Nephron progenitor cell (in vitro differentiated cells): ENCODE data around the gene PRR5.

Experiments used
- DNase-seq: peaks from one replicate; pipeline ENCODE4 v3.0.0; 2021
- H3K27ac Mint-ChIP-seq: 2 replicates; pipeline ENCODE4 v1.8.0; 2021; ENCODE audit warnings: mild to moderate bottlenecking, moderate library complexity, mixed read lengths
- H3K27me3 Mint-ChIP-seq: 2 replicates; pipeline ENCODE4 v1.8.0; 2021; ENCODE audit warnings: mild to moderate bottlenecking, low read depth, mixed read lengths; ENCODE audit not compliant: poor library complexity
- H3K36me3 Mint-ChIP-seq: 2 replicates; pipeline ENCODE4 v1.8.0; 2021; ENCODE audit warnings: low read depth, mixed read lengths
- H3K4me1 Mint-ChIP-seq: 2 replicates; pipeline ENCODE4 v1.8.0; 2021; ENCODE audit warnings: mixed read lengths
- H3K4me3 Mint-ChIP-seq: 2 replicates; pipeline ENCODE4 v1.8.0; 2021; ENCODE audit warnings: mild to moderate bottlenecking, moderate library complexity, mixed read lengths
- H3K9me3 Mint-ChIP-seq: 2 replicates; pipeline ENCODE4 v1.8.0; 2021; ENCODE audit warnings: mild to moderate bottlenecking, moderate library complexity, mixed read lengths
- TF ChIP-seq, protein P1 (sequence below): fragments of 200-600 bp; sonication (generic); IDR thresholded peaks from 2 replicates; pipeline ENCODE4 v1.5.0; 2021; ENCODE audit warnings: antibody characterized with exemption

Gene PRR5

DNA sequence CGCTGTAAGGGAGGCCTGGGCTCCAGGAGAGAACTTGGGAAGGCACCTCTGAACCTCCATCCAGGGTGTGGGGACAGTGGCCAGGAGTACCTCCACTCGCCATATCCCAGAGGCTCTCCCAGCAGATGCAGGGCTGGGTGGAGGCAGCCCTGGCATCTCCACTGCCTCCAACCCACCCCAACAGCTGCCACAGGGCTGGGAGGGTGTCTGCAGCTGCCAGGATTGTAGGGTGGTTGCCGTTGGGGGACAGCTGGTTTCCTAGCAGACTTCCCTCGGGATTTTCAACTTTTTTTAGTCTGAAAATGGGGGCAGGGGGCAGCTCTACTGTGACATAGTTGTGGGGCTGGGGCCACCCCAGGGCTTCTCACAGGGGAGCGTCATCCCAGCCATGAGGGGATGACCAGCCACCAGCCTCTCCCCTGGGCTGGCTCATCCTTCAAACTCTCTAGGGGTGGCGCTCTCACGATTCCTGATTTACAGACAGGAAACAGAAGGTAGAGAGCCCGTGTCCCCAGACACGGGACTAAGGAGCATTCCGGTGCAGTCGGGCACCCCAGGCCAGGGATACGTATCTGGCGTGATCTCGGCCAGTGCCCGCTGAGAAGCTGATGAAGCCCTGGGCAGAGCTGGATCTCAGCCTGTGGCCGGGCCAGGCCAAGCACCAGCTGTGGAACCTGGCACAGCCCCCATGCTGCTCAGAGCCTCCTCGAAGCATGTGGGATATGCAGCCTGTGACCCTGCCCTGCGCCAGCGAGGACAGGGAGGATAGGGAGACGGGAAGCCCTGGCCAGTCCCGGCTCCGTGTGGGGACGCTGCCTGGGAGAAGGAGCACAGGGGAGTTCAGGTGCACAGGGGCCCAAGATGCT lies 9.9 kb downstream of the PRR5 start:
- Mint-ChIP-seq H3K27ac (no peak overlapping the region), H3K4me3 (no peak overlapping the region), H3K4me1 (peaks cover 47% of the 10 kb centered on the region), H3K36me3 (no peaks in the 10 kb centered on the region), H3K9me3 (no peaks in the 10 kb centered on the region), H3K27me3 (peaks cover 3% of the 10 kb centered on the region)
- TF ChIP-seq, protein P1, sequence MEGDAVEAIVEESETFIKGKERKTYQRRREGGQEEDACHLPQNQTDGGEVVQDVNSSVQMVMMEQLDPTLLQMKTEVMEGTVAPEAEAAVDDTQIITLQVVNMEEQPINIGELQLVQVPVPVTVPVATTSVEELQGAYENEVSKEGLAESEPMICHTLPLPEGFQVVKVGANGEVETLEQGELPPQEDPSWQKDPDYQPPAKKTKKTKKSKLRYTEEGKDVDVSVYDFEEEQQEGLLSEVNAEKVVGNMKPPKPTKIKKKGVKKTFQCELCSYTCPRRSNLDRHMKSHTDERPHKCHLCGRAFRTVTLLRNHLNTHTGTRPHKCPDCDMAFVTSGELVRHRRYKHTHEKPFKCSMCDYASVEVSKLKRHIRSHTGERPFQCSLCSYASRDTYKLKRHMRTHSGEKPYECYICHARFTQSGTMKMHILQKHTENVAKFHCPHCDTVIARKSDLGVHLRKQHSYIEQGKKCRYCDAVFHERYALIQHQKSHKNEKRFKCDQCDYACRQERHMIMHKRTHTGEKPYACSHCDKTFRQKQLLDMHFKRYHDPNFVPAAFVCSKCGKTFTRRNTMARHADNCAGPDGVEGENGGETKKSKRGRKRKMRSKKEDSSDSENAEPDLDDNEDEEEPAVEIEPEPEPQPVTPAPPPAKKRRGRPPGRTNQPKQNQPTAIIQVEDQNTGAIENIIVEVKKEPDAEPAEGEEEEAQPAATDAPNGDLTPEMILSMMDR = no peak
- no peak for DNase-seq

- no peaks in the 10 kb centered on the region for H3K36me3 Mint-ChIP-seq
- H3K27ac Mint-ChIP-seq = no peak overlapping the region
- TF ChIP-seq, protein P1 = no peak
- no peak overlapping the region for H3K4me3 Mint-ChIP-seq
- H3K4me1 Mint-ChIP-seq = peaks cover 41% of the 10 kb centered on the region
- no peaks in the 10 kb centered on the region for H3K9me3 Mint-ChIP-seq
- no peak for DNase-seq
- peaks cover 3% of the 10 kb centered on the region for H3K27me3 Mint-ChIP-seq
Measured at GRCh38 chr22:44712962-44713361, 11.0 kb downstream of the PRR5 start.

DNA sequence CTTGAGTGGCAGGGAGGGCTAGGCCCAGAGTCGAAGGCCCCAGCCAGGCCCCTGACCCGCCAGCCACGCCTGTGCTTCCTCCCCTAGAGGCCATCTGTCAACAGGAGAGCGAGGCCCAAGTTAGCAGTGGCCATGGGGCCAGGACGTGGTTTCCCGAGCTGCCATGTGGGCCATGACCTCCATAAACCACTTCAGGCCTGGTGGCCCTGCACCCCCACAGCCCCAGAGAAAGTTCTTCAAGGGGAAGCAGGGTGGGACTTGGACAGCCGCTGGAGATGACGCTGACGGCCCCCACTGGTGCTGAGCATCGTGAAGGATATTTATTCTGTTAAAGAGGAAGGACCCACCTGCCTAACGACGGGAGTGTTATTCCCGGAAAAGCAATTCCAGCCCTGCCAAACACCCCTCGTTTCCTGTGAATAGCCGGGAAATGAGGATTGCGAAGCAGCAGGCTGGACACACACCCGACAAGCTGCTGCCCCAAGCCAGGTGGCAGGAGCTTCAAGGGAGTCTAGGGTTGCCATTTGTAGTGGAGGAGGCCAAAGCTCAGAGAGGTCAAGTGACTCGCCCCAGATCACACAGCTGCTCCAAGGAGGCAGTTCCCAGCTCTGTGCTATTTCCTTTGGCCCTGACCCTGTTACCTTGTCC lies 12.8 kb downstream of the PRR5 start:
- Mint-ChIP-seq H3K27me3 (peaks cover 3% of the 10 kb centered on the region), H3K9me3 (no peaks in the 10 kb centered on the region), H3K36me3 (no peaks in the 10 kb centered on the region), H3K27ac (no peak overlapping the region), H3K4me3 (no peak overlapping the region), H3K4me1 (peaks cover 36% of the 10 kb centered on the region)
- TF ChIP-seq, protein P1 = no peak
- DNase-seq = no peak

DNA sequence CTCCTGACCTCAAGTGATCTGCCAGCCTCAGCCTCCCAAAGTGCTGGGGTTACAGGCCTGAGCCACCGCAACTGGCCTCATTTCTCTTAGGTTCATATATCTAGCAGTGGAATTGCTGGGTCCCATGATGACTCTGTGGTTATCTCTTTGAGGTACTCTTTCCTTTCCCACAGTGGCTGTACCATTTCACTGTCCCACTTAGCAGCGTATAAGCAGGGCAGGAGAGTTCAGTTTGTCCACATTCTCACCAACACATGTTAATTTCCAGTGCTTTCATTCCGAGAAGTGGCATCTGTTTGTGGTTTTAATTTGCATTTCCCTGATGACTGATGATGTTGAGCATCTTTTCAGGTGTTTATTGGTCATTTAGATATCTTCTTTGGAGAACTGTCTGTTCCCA lies 16.4 kb downstream of the PRR5 start:
- peaks cover 4% of the 10 kb centered on the region for H3K27me3 Mint-ChIP-seq
- H3K9me3 Mint-ChIP-seq = no peaks in the 10 kb centered on the region
- peaks cover 51% of the 10 kb centered on the region for H3K4me1 Mint-ChIP-seq
- no peaks in the 10 kb centered on the region for H3K36me3 Mint-ChIP-seq
- TF ChIP-seq, protein P1 = no peak
- no peak overlapping the region for H3K27ac Mint-ChIP-seq
- DNase-seq = no peak
- no peak overlapping the region for H3K4me3 Mint-ChIP-seq

DNA sequence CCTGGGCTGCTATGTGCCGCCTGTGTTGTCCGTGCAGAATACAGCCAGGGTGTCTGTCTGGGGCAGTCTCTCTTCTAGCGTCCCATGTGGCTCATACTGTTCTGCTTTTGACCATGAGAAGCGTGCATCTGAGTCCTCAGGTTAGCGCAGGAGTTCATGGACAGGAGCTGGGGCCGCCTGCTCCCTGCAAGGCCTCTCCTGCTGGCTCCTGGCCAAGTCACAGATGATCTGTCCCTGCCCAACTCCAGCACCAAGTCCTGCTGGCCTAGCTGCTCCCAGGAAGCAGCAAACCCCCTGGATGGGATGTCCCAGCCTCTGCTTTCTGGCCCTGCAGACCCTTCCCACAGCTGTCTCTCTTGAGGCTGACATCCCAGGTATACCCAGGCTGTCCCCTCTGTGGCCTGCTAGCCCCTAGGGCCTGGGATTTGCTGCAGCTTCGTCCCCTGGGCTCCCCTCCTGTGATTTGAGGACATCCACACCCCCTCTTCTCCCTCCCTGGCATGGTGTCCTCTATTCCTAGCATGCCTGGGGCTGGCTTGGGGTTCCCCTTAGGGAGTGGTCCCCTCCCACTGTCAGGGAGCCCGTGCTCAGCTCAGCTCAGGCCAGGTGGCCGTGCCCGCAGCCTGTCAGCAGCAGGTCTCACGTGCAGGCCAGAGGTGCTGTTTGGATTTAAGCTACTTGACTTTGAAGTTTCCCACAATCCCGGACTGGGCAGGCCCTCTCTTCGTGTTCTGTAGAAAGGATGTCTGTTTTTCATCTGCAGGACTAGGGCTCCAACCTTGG lies 17.8 kb downstream of the PRR5 start:
- peaks cover 39% of the 10 kb centered on the region for H3K4me1 Mint-ChIP-seq
- no peak overlapping the region for H3K27ac Mint-ChIP-seq
- H3K36me3 Mint-ChIP-seq = no peaks in the 10 kb centered on the region
- DNase-seq = no peak
- TF ChIP-seq, protein P1 = no peak
- no peak overlapping the region for H3K4me3 Mint-ChIP-seq
- peaks cover 4% of the 10 kb centered on the region for H3K27me3 Mint-ChIP-seq
- H3K9me3 Mint-ChIP-seq = no peaks in the 10 kb centered on the region
